ENCODE measurements around the gene DCN.

Gene DCN

GRCh38 chr12:91104812-91105466 is 77.7 kb downstream of the DCN start:
- in situ Hi-C loops (cut with MboI; ENCODE audit: low sequenced_read_pairs), result no loop called here

GRCh38 chr12:91103624-91104023 is 79.0 kb downstream of the DCN start:
- in situ Hi-C loops (cut with MboI; ENCODE audit: low sequenced_read_pairs), result no loop called here

GRCh38 chr12:91103101-91103500 is 79.5 kb downstream of the DCN start:
- in situ Hi-C loops (cut with MboI; ENCODE audit: low sequenced_read_pairs), result no loop called here

- in situ Hi-C loops (cut with MboI; ENCODE audit: low sequenced_read_pairs), result no loop called here
Observed at GRCh38 chr12:91100906-91101305, 81.7 kb downstream of the DCN start.

- in situ Hi-C loops (cut with MboI; ENCODE audit: low sequenced_read_pairs), result no loop called here
Observed at GRCh38 chr12:91099836-91100235, 82.8 kb downstream of the DCN start.

GRCh38 chr12:91099341-91099740 is 83.3 kb downstream of the DCN start:
- in situ Hi-C loops (cut with MboI; ENCODE audit: low sequenced_read_pairs), result no loop called here

GRCh38 chr12:91098941-91099340 is 83.7 kb downstream of the DCN start:
- in situ Hi-C loops (cut with MboI; ENCODE audit: low sequenced_read_pairs), result no loop called here

GRCh38 chr12:91098461-91098860 is 84.2 kb downstream of the DCN start:
- in situ Hi-C loops (cut with MboI; ENCODE audit: low sequenced_read_pairs), result no loop called here

GRCh38 chr12:91094957-91095356 is 87.7 kb downstream of the DCN start:
- in situ Hi-C loops (cut with MboI; ENCODE audit: low sequenced_read_pairs), result no loop called here

- in situ Hi-C loops (cut with MboI; ENCODE audit: low sequenced_read_pairs), result no loop called here
Observed at GRCh38 chr12:91094032-91094662, 88.5 kb downstream of the DCN start.

GRCh38 chr12:91093341-91093740 is 89.3 kb downstream of the DCN start:
- in situ Hi-C loops (cut with MboI; ENCODE audit: low sequenced_read_pairs), result no loop called here

GRCh38 chr12:91091916-91092715 is 90.5 kb downstream of the DCN start:
- in situ Hi-C loops (cut with MboI; ENCODE audit: low sequenced_read_pairs), result no loop called here

All from HL-60/S4 treated with phorbol 12-myristate 13-acetate at 8.2 ng/mL for 4 days and 3 days (cell line).